ENCODE measurements around the gene SIGLEC8.
A peak's percentile ranks its signal among the peaks of the same experiment; 100 is the strongest.
"Not testable (repeated sequence)": the region's sequence is repeated elsewhere in the genome, so short reads cannot be mapped to it uniquely, and the experiment has no call there.

Gene SIGLEC8

DNA sequence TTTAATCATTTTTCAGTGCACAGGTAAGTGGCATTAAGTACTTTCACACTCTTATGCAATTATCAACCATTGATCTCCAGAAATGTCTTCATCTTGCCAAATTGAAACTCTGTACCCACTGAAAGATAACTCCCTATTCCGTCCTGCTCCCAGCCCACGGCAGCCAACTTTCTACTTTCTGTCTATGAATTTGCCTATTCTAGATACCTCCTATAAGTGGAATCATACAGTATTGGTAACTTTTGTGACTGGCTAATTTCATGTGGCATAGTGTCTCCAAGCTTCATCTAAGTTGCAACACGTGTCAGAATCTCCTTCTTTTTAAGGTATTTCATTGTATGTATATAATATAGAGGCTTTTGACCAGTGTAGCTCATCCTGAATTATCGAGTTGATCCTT, 14.4 kb upstream of the SIGLEC8 start:
- no peak for DNase-seq

DNA sequence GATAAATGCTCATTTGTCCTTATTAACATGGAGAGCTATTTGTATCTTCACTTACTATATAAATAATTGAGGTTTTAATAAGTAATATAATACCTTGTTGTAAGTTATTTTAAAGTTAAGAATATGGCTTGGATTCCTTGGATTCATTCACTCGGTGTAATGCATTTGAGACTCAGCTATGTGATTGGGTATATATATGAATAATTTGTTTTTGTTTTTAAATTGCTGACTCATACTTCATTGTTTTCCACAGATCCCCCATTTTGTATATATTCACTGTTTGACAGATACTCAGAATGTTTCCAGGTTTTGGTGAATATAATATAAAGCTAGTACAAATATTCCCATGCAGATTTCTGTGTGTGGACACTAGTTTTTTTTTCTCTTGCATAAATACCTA, 13.3 kb upstream of the SIGLEC8 start:
- no peak for DNase-seq

DNA sequence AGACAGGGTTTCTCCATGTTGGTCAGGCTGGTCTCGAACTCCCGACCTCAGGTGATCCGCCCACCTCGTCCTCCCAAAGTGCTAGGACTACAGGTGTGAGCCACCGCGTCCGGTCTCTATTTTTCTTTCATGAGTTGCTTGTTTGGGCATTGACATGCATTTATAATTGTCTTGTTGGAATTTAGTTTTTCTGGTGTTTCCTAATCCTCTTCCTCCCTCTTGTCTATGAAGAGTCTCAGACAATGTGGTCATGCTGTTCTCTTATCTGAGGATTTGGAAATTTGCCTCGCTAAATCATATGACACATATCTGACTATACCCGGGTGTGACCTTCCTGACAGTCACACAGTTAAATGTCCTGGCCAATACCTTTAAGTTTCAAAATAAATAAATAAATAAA, 12.7 kb upstream of the SIGLEC8 start:
- DNase-seq = no peak

DNA sequence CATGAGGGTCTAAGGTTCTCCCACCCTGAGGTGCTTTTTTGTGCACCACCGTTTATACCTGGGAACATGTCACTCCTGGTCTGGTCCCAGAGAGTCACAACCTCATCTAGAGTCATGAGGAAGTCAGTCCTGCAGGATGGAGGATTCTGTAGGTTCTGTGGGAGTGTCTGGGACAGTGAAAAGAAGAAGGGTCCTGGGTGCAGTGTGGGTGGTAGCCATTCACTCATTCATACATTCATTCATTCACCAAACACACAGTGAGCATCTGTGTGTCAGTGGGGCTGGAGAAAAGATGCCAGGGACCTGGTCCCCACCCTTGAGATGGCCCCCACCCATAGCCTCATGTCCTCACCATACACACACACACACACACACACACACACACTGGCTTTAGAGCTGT, 11.4 kb upstream of the SIGLEC8 start:
- no peak for DNase-seq

DNA sequence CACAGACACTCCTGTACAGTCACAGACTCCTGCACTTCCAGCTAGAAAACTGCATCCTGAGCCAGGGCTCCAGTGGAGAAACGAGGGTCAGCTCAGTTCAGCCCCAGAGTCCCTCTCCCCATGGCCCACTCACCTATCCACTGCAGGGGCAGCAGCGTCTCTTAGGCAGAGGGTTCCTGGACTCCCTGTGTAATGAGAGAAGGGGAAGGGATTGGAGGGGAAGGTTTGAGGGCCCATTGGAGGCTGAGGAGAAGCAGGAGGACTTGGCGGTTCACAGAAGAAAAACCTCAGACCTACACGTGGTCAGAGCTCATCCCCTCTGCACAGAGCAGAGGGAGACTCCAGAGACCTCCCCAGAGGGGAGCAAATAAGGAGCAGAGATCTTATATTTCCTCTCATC, 10.9 kb upstream of the SIGLEC8 start:
- DNase-seq = no peak

DNA sequence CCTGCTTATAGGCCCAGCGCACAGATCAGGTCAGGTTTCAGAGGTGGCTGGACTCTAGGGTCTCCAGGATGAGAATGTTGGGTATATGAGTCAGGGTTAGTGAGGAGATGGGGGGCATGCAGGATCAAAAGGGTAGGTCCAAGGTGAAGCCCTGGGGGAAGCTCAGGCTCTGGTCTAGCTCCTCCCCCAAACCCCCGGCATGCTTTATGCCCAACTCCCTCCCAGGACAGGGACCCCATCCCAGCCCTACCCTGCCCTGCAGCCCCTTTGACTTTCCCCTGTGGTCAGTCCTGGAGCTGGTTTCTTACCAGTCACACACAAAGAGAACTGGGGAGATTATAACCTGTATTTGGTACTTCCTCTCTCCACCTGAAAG, 10.3 kb upstream of the SIGLEC8 start:
- DNase-seq = no peak

DNA sequence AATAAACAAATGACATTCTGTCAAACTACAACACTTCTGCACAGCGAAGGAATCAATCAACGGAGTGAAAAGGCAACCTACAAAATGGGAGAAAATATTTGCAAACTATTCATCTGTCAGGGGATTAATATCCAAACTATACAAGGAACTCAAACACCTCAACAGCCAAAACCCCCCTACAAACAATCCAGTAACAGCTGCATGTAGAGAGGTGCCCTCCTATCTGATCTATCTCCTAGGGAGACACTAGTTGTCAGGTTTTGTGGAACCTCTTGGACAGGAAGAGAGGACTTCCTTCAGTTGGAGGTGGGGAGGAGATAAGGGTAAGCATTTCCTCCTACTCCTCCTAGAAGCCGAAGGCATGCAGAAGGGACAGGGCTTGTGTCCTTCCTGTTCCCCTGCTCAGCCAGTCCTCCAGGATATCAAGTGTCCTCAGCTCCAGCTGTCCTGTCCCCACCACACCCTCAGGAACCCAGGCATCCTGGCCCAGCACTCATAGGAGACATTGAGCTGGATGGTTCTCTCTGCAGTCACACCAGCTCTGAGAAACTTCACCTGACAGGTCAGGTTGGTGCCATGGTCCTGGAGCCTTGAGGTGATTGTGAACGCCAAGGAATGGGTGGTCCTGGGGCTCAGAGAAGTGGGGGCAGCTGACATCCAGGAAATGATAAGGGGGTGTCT, 9.8 kb upstream of the SIGLEC8 start:
- no peak for DNase-seq

DNA sequence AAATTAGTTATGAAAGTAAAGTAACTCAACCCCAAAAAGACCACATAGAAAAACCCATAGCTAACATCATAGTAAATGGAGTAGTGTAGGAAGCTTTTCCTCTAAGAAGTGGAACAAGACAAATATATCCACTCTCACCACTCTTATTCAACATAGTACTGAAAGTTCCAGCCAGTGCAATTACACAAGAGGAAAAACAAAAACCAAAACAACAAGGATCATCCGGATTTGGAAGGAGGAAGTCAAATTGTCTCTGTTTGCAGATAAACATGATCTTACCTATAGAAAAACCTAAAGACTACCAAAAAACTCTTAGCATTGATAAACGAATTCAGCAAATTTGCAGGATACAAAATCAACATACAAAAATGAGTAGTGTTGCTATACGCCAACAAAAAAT, 8.5 kb upstream of the SIGLEC8 start:
- DNase-seq = no peak

DNA sequence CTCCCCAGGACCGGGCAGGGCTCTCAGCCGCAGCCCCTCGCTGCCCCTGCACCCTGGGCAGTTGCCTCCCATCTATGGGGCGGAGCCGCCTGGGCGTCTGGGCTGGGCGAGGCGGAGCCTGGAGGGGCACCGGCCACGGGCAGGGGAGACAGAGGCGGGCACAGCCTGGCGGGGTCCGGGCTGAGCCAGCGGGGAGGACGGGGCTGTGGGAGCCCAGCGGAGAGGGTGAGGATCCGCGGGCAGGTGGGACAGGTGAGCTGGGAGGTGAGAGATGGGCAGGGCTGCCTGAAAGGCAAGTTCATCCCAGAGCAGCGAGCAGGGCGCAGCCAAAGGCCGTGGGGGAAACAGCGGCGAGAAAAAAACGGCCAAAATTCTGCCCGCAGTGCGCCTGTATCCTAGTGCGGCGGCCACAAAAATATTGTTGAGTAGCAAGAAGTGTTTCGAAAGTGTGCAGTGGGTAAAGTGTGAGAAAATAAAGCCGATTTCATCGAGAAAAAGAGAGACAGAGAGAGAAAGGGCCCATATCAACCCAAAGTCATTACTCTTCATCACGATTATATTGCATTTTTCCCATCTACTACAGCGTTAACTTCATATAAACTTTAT, 5.8 kb upstream of the SIGLEC8 start:
- not testable (repeated sequence) for DNase-seq

DNA sequence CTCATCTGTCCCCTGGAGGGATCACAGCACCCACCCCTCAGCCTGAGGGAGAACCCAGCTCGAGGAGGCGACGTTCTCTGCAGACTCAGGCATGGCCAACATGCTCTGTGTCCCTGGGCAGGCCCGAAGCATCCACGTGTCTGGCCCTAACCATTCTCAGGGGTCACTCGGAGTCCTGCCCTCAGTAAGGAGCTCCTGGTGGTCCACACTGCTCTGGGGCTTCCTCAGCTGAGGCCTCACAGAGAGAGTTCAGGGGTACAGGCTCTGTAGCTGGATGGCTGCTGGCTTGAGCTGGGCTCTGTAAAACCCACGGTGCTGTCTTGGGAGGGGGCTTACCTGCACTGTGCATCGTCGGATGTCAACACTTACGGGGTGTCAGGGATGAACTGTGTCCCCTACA, 4.4 kb upstream of the SIGLEC8 start:
- no peak for DNase-seq

DNA sequence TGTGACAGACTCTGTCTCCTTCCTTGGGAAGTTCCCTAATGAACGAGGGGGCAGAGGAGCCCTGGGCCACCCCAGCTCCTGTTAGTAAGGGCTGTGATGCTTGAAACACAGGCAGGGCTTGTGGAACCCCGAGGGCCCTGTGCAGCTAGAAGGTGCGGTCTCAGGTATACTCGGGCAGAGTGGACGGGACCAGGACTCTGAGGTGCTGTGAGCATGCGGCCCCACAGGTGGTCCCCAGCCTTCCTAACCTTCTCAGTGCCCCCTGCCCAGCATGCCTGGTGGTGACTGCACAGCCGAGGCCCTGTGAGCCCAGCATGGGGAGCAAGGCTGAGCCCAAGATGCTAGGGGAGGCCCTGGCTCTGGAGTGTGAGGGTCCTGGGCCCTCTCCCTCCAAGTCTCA, 4.0 kb upstream of the SIGLEC8 start:
- DNase-seq = no peak

DNA sequence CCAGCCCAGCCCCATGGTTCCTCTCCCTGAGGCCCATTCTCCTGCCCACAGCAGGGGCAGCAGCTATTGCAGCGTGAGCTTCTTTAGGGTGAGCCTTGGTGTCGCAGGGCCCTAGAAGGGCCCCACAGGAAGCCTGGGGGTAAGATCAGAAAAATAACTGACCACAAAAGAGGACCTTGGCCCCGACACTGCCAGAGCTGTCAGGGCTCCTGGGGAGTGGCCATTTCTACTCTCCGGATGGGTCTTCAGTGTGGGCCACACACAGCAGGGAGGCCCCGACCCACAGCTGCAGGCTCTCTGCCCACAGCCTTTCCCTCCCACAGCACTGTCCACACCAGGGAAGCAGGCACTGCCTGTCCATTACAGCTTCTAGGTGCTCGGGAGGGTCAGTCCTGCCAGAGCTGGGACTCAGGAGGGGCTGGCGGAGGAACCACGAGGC, 3.5 kb upstream of the SIGLEC8 start:
- peak; percentile 40 for DNase-seq

DNA sequence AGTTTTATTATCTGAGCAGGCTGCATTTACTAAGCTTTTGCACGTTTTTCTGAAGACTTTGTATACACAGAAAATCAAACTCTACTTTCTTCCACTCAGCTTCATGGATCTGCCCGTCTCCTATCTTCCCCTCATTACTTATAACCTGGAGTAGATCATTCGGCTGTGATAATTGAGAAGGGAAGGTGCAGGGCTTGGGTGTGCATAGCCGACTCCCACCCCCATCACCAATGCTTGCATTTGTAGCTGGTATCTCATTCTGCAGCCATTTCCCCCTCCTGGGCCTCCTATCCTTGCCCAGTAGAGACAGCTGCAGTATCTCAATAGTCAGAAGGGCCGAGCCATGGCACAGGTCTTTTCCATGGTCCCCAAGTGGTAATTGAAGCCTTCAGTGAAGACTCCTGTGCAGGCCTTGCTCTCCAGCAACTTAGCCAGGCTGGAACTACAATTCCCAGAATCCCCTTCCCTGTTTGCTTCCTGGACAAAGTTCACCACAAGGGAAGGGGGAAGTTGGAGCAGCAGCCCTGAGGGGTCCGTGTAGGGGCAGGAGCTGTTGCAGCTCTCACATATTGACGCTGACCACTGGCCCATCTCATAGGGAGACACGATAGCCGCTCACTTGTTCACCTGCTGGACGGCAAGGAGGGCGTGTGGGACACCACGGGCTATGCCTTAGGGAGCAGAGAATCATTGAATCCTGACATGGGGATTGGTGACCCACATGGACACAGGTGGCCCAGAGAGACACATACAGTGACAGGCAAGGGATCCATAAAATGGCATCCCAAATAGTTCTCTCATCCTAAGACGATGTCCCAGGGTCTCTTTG, 2.1 kb upstream of the SIGLEC8 start:
- DNase-seq = no peak

DNA sequence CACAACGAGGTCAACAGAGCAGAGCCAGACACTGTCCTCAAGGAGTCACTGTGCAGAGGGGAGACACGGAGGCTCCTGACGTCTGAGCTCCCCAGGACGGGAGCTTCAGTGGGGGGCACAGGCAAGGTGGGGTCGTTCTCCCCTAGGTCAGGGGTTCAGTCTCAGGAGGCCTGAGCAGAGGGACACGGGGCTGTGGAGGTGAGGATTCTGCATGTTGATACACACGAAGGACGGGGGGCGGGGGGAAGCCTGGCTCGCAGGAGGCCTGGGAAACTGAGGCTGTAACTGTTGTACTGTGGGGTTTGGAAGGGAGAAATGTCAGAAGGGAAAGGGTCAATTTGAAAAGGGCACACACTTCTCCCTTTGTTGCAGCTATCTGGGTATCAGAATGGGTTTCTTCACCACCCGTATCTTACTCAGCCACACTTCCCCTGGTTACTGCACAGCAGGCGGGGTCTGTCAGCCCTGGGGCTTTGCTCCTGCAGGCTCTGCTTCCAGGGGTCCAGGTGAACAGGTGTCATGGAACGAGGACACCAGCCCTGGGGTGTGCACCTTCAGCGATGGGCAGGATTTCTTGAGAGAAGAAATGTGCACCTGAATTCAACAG, 748 bp upstream of the SIGLEC8 start:
- no peak for DNase-seq

DNA sequence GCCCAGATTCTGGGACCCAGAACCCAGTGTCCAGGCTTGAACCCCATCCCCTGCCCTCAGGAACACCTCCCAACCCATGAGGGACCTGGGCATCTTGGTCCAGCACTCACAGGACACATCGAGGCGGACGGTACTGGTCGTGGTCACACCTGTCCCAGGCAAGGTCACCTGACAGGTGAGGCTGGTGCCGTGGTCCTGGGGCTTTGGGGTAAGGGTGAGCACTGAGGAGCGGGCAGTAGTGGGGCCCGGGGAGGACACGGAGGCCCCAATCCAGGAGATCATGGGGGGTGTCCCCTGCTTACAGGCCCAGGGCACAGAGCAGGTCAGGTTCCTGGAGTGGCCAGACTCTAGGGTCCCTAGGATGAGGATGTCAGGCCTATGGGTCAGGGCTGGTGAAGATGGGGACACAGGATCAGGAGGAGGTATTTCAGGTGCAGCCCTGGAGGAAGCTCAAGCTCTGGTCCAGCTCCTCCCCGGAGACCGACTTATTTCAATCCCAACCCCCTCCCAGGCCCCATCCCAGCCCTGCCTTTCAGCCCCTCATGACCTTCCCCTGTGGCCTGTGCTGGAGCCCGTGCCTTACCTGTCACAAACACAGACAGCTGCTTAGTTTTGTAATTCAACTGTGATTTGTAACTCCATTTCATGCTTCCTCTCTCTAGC, 772 bp downstream of the SIGLEC8 start:
- no peak for DNase-seq

DNA sequence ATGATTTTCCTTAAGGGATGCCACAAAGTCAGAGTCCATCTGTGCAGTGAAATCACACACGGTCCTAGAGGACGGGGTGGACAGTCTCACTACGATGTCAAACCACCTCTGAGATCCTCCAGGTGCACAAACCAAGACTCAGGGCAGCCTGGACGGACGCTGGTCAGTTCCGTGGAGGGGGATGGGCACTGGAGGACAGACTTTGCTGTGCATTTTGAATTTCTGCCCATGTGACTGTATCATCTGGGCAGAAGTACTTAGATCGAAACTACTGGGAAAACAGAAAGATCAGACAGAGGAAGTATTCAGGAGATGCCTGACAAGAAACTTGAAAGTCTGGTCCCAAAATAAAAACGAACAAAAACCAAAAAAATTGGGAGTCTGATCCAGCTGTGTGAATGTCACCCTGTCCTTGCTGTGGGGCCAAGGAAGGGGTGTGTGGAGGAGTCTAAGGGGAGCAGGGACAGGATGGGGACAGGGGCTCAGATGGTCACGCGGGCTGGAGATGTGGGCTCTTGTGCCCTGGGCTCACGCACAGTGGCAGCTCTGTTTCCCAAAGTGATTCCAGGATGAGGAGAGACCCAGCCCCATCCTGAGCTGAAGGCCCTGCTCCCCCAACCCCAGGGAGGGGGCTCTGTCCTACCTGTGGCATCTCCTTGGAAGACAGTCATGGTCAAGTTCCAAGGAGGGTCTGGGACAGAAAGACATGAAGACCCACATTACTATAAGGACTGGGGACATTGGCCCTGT, 1.5 kb downstream of the SIGLEC8 start:
- no peak for DNase-seq

DNA sequence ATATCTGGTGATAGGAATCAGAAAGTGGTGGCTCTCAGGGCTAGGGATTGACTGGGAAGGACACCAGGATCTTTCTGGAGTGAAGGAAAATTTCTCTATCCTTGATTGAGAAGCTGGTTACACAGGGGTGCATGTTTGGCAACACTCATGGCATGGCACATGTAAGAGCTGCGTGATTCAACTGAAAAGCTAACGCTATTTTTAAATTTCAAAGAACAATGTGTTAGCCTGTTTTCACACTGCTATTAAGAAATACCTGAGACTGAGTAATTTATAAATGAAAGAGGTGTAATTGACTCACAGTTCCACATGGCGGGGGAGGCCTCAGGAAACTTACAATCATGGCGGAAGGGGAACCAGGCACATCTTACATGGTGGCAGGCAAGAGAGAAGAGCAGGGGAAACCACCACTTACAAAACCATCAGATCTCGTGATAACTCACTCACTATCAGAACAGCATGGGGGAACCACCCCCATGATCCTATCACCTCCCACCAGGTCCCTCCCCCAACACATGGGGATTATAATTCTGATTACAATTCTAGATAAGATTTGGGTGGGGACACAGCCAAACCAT, 7.4 kb downstream of the SIGLEC8 start:
- no peak for DNase-seq

DNA sequence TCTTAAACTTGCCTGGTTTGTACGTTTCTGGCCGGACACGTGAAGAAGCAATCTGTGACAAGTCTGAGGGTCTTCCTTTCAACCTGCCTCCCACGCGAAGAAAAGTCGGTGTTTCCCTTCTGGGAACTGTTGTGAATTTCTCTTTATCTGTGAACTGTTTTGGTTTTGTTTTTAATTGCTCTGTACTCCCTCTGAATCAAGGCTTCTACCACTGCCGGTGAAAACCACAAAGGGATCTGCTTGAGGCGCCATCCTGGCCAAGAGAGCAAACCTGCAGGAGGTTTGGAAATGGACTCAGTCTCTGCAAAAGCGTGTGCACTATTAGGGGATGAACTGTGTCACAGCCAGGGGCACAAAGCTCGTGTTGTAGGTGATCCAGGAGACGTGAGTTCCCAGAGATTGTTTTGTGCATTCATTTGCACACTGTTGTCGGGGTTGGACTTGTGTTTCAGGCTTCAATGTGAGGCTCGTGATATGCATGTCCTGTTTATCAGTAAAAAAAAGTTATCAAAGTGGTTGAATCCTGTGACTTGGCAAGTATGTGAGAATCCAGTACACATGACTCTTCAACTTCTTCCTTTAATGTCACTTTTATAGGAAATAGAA, 9.7 kb downstream of the SIGLEC8 start:
- DNase-seq = no peak

DNA sequence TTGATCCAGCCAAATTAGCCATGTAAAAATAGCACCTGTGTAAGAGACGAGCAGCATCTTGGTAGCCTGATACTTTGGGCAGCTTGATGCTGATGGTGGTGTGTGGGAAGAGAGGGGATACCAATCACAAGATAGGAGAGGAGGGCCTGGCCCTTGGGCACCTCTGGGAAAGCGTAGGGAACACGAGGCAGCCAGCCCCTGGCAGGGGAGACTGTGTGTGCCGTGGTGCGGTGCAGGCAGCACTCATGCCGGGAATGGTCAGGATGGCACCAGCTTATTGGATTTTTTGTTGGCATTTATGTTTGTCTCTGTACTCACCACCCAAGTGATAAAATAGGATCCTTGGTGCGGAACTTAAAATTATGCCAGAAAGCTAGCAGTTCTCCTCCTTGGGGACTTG, 10.2 kb downstream of the SIGLEC8 start:
- DNase-seq = no peak

DNA sequence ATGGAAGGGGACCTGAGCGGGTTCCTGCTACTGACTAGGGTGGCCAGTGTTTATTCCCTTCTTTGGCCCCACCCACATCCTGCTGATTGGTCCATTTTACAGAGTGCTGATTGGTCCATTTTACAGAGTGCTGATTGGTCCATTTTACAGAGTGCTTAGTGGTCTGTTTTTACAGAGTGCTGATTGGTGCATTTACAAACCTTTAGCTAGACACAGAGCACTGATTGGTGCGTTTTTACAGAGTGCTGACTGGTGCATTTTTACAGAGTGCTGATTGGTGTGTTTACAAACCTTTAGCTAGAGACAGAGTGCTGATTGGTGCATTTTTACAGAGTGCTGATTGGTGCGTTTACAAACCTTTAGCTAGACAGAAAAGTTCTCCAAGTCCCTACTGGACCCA, 10.7 kb downstream of the SIGLEC8 start:
- not testable (repeated sequence) for DNase-seq

Measured in femur (tissue), 1 donor.